GM20000 (cell line): ENCODE results near the gene ZEB2.
A peak's percentile ranks its signal among the peaks of the same experiment; 100 is the strongest.

Experiments
- DNase-seq: peaks from one replicate; pipeline ENCODE4 v3.0.0; 2012; ENCODE audit warnings: low spot score
- TF ChIP-seq, protein P1 (sequence below): IDR thresholded peaks from 2 replicates; pipeline ENCODE4 v1.5.1; 2012; ENCODE audit warnings: mild to moderate bottlenecking, control low read depth; ENCODE audit errors: extremely low read depth, missing control alignments

ZEB2 gene

DNA sequence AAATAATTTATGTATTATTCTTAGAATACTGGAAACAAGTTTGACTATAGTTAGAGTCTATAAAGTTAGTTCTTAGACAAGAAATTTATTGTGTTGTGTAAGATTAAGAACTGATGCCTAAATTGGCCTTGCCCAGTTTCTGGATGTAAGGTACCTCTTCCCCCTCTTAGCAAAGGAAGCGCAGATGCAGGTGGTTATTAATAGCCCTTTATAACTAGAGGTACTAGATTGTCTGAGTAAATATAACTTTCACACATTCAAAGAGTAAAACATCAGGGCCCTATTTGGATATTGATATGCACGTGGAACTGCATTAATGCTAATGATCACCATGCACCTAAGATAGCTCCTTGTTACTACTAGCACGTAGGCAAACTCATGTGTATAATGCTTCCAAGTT lies 100.7 kb downstream of the ZEB2 start:
- TF ChIP-seq, protein P1, sequence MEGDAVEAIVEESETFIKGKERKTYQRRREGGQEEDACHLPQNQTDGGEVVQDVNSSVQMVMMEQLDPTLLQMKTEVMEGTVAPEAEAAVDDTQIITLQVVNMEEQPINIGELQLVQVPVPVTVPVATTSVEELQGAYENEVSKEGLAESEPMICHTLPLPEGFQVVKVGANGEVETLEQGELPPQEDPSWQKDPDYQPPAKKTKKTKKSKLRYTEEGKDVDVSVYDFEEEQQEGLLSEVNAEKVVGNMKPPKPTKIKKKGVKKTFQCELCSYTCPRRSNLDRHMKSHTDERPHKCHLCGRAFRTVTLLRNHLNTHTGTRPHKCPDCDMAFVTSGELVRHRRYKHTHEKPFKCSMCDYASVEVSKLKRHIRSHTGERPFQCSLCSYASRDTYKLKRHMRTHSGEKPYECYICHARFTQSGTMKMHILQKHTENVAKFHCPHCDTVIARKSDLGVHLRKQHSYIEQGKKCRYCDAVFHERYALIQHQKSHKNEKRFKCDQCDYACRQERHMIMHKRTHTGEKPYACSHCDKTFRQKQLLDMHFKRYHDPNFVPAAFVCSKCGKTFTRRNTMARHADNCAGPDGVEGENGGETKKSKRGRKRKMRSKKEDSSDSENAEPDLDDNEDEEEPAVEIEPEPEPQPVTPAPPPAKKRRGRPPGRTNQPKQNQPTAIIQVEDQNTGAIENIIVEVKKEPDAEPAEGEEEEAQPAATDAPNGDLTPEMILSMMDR: no peak
- DNase-seq: no peak

DNA sequence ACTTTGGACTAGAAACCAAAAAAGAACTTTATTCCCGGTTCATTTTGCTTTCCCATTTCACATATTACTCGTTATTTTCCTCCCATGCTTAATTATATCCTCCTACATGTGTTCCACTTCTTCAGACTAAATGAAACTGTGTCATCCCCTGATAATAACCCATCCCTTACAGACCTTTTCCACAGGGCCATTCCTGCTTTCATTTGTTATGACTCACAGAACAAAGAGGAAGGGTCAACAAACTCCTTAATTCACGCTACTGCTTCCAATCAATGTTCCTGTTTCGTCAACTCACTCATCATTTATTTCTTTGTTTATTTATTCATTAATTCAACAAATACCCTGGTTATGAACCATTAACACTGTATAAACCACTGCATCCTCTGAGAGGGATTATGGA lies 104.5 kb downstream of the ZEB2 start:
- TF ChIP-seq, protein P1: no peak
- DNase-seq: no peak

DNA sequence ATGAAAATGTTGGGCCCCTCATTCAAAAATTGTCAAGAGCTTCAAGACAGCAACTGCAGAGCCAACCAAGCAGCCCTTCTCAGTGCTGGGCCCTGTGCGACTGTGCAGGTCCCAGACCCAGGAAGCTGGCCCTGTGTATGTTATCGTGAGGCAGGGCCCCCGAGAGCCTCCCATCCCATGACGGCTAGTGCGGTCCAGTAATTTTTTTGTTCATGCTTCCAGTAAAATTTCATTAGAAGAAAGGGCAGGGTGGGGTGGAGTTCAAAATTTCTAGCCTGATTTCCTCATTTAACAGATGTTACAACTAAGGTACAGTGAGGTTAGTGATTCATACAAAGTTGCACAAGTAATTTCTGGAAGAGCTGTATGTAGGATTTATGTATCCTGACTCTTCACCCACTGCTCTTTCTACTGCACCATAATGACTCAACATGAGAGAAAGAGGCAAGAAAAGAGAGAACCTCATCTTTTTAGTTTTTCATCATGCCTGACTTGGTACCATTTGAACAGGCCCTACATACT lies 105.5 kb downstream of the ZEB2 start:
- TF ChIP-seq, protein P1: no peak
- peak; percentile 14 for DNase-seq

DNA sequence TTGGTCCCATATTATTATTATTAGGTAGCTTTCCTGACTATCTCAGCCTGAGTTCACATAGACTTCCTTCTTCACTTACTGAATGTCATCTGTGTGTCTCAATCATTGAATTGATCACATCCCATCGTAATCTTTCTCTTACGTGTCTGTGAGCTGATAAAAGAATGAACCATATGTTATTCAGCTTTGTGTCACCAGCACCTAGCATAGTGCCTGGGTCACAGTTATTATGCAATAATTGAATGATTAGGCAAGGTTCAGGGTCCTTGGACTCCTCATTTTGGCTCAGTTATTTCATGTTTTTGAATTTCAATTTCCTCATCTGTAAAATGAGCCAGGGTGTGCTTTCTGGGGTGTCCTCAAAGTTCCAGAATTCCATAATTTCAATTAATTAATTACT lies 107.2 kb downstream of the ZEB2 start:
- no peak for DNase-seq
- TF ChIP-seq, protein P1: no peak

DNA sequence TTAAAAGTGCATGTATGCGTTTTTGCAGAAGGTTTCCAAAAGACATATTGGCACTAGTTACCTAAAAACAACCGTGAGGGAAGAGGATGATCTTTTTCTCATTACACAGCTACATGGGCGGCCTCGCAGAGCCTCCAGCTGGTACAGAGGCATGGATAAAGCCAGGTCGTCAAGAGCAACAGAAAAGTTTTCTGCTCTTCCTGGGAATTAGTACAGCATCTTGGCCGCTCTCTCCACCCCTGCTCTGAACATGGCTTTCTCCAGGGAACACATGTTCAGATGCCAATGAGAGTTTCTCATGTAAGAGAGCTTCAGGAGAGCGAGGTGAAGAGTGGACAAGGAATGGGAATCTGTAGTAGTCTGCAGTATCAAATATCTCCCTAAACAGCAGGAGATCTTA lies 108.4 kb downstream of the ZEB2 start:
- TF ChIP-seq, protein P1: no peak
- no peak for DNase-seq

DNA sequence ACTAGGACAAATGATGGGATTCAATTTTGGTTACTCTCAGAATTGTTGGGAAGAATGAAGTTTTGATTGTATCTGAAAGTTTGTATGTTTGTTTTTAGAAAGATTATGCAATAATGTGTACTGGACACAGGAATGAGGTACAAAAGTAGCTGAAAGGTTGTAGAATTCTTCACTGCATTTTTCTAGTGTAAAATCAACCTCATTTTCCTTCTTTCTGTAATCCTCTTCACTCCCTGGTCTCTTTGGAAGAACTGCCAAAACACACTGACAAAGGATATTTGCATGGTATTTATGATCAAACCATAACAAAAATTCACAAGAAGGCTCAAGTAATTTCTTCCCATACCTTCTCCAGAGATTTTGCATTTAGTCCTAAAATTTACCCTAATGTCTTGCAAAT lies 110.7 kb downstream of the ZEB2 start:
- no peak for DNase-seq
- TF ChIP-seq, protein P1: no peak

DNA sequence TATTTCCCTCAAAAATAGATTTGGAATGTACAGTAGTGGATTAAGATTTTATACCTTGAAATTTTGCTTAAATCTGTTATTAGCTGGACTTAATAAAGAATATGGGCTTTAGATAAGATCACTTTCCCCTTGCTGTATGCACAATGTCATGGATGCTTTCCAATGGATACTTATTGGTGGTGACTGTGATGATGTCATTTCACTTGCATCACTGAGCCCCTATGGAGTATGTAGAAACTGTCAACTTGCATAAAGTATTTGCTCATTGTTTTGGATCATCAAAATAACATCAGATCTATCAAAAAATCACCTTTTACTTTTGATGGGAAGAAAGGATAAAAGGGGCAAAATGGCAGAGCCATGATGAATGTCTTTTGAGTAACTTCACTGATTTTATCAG lies 112.7 kb downstream of the ZEB2 start:
- TF ChIP-seq, protein P1: no peak
- no peak for DNase-seq
